Measurements from ENCODE around the gene GPC5.

Gene GPC5

DNA sequence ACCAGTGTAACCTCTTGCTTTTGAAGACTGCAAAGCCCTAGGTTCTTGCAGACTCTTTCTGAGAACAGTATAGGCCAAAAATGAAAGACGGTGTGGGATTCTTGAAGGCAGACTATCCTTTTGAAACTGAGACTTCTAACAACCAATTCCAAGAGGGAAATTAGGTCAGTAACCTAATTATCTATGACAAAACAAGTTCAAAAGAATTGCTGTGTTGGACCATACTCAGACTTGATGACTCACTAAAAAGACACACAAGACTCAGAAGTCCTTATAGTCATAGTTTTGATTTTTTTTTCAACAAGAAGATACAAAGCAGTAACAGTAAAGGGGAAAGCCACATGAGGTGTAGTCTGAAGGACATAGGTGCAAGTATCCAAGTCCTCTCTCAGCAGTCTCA, 1204.1 kb downstream of the GPC5 start:
- FAIRE-seq: no peak
- DNase-seq (ENCODE audit: low spot score): no peak

DNA sequence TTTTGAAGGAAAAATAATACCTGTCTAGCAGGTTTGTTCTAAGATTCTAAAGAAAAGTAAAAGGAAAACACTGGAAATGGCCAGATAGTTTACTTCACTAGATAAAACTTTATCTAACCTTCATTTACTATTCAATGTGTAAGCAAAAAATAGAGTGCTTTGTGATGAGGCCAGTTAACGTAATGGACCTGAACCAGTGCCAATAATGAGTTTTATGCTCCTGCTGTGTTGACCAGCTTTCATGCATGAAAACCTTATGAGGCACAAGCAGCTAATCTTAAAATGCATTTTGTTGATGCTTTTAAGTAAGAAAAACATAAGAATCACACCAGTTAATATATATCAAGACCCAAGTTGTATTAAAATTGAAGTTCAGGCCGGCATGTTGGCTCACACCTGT, 1211.0 kb downstream of the GPC5 start:
- FAIRE-seq (no peak), DNase-seq (ENCODE audit: low spot score) (no peak)

DNA sequence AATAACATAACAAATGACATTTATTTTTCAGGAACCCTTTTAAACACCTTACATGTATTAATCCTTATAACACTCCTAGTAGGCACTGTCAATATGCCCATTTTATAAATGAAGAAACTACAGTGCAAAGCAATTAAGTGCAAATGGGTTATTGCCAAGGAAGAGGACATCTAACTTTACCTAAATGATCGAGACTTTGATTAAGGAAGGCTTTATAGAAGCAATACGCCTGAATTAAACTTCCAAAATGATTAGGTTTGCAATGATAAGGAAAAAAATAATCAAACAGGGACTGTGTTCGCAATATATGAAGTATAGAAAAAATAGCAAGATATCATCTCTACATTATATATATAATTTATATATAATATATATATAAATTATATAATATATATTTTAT, 1214.5 kb downstream of the GPC5 start:
- no peak for FAIRE-seq
- no peak for DNase-seq (ENCODE audit: low spot score)

DNA sequence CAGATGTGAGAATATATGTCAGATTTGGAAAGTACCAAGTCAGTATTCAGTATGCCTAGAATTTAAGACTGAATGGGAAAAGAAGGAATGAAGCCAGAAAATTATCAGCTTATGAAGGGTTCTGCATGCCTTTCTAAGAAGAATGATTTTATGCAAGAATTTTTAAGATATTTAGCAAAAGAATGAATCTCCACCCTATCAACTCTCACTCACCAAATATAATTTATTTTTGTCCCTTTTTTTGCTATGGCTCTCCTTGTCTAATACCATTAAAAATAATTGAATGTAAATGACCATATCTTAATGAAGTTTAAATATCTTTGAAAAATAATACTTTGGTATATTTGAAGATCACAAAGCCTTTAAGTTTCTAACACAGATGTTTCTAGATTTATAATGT, 1215.5 kb downstream of the GPC5 start:
- FAIRE-seq (no peak), DNase-seq (ENCODE audit: low spot score) (no peak)

DNA sequence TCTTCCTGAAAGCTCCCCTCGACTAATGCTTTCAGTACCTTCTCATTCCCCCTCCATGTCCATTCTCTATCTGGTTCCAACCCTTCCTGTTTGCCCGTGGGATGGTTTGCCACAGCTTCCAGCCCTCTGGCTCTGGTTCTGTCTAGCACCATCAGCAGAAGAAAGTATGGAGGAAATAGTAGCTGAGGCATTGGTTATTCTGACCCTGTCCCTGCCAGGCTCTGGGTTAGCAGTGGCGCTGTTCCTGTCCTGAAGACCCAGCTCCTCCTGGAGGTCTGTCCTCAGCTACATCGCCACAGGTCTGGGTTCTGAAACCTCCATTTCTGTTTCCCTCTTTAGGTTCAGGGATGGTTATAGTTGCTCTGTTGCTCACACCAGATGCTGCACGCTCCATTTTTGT, 1223.6 kb downstream of the GPC5 start:
- no peak for DNase-seq (ENCODE audit: low spot score)

GRCh38 chr13:92622905-92623304, 1224.5 kb downstream of the GPC5 start:
- DNase-seq (ENCODE audit: low spot score): no peak
- FAIRE-seq: no peak

More for the DNA sequence above, 1223.6 kb downstream of the GPC5 start:
- FAIRE-seq: no peak

DNA sequence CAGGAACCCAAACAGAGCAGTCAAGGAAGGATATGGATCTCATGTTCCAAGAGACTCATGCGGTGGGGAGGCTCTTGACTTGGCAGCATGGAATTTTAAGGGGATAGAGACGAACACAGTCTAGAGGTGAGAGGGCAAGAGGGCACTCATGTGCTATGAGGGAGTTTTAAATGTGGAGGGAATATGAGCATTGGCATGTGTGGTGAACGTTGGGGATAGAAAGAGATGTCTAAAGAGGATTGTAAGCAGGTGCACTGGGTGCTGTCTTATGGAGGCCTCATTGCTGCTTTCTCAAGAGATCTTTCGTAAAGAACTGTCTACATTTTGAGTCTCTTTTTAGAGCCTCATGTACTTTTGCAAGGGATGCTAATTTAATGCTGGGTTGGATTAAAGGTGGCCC, 1227.9 kb downstream of the GPC5 start:
- DNase-seq (ENCODE audit: low spot score) (no peak), FAIRE-seq (no peak)

GRCh38 chr13:92640936-92641335, 1242.5 kb downstream of the GPC5 start:
- FAIRE-seq (no peak), DNase-seq (ENCODE audit: low spot score) (no peak)

- FAIRE-seq (no peak), DNase-seq (ENCODE audit: low spot score) (no peak)
Observed at GRCh38 chr13:92649140-92649813, 1250.9 kb downstream of the GPC5 start.

DNA sequence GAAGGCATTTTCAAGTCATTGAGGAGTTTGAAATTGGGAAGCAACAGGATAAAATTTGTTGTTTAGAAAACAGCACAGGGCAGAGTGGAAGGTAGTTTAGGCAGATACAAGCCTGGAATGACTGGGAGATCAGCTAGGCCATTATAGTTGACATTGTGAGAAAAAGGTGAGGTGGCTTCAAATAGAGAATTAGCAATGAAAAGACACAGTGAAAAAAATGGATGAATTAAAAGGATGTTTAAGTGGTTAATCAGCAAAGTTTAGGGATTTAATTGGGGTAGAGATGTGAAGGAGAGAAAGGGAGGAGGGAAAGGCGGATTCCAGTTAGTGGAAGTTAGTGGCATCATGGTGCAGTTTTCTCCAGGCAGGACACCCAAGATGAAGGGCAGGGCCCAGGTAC, 1257.7 kb downstream of the GPC5 start:
- DNase-seq (ENCODE audit: low spot score): no peak
- FAIRE-seq: no peak

- DNase-seq (ENCODE audit: low spot score): no peak
- no peak for FAIRE-seq
Observed at GRCh38 chr13:92656648-92657047, 1258.2 kb downstream of the GPC5 start.

GRCh38 chr13:92657565-92657964, 1259.1 kb downstream of the GPC5 start:
- DNase-seq (ENCODE audit: low spot score) (no peak), FAIRE-seq (no peak)

DNA sequence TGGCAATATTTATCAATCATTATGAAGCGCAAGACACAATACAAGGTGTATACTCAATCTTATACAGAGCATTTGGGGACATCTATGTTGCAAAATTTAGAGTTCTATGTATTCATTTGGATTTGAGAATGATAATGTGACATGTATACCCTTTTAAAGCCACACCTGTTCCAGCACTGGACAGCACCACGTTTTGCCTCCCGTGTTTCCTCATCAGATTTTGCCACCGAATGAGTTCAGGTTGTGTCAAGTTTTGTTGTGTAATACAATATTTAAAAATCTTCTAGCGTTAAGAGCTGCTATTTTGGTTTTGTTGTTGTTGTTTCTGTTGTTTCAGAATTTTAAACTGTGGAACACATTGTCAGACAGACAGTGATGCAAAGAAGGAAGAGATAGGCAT, 1259.9 kb downstream of the GPC5 start:
- FAIRE-seq: no peak
- DNase-seq (ENCODE audit: low spot score): no peak

- no peak for FAIRE-seq
- no peak for DNase-seq (ENCODE audit: low spot score)
Observed at GRCh38 chr13:92661406-92661805, 1263.0 kb downstream of the GPC5 start.

DNA sequence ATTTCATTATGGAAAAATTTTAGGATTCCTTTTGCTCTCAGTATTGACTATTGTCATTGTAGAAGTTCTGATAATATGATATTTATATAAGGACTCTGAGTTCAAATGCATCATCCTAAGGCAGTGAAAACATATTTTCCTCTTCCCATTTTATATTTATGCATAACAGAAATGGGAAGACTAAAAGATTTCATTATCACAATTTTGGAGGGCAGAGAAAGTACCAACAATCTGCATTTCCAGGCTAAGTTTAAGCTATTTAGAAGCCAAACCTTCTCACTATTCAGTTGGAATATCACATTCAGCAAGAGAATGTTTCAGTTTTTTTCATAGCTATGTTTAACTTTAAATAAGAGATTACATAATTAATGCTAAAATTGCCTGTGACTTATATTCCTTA, 1269.7 kb downstream of the GPC5 start:
- FAIRE-seq (no peak), DNase-seq (ENCODE audit: low spot score) (no peak)

GRCh38 chr13:92670096-92670495, 1271.7 kb downstream of the GPC5 start:
- FAIRE-seq (no peak), DNase-seq (ENCODE audit: low spot score) (no peak)

DNA sequence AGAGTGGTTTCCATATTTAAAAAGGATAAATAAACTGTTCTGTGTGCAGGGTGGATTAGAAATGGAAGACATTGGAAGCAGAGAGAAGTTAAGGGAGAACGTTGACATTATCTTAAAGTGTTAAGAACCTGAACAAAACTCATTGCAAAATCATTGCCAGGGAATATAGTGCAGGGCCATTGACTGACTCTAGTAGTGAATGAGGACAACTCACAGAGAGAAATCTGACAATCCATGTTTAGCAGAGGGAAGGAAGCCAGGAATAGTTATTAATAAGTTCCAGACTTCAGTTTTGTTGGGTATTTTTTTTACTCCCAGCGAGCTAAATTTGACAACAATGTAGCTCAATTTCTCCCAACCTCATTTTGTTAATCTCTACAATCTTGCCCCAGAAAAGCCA, 1273.4 kb downstream of the GPC5 start:
- FAIRE-seq: no peak
- DNase-seq (ENCODE audit: low spot score): no peak

DNA sequence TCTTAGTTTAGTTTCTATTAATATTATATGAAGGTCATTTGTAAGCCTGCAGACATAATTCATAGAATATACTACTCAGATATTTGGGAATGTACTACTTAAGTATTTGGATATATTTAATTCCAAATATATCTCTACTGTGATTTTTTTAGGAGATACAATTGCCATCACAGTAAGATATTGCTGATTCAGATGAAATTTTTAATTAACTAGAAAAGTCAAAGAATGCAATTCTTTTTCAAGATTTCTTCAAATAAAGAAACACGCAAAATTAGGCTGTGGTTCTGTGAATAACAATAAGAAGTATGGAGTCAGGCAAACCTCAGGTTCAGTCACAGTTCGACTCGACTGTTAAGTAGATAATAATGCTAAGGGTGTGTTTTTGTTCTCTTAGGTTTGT, 1277.8 kb downstream of the GPC5 start:
- FAIRE-seq (no peak), DNase-seq (ENCODE audit: low spot score) (no peak)

DNA sequence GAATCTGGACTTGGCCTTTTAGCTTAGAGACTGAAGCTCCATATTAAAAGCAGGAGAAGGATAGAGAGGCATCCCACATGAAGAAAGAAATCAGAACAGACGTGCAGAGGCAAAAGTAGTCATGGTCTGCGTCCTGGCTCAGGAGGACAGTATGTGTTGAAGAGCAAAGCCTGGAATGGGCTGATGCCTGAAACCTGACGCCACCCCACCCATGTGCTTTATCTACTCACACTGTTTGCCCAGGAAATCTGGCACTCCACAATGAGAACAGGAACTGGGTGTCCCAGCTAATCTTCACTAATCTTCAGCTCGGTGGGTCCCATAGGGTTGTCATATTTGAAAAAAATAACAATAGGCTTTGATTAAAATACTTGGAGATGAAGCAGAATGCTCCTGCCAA, 1279.2 kb downstream of the GPC5 start:
- DNase-seq (ENCODE audit: low spot score) (no peak), FAIRE-seq (no peak)

DNA sequence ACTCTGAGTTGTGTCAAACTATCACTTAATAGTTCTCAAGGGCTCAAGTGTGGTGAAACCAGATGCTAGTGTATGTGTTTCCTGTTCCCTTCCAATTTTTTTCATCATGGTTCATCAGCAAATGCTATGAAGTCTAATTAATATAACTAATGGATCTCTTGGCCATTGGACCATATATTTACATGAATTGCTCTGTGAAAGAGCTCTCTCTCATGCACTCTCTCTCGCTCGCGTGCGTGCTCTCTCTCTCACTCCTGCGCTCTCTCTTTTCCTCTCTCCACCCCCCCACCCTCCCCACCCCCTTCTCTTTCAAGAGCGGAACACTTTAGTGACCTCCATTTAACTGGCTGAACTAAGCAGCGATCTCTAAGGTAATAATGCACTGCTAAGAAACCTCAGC, 1281.2 kb downstream of the GPC5 start:
- DNase-seq (ENCODE audit: low spot score) (no peak), FAIRE-seq (no peak)

GRCh38 chr13:92681239-92681638, 1282.8 kb downstream of the GPC5 start:
- no peak for DNase-seq (ENCODE audit: low spot score)
- no peak for FAIRE-seq

- no peak for FAIRE-seq
- DNase-seq (ENCODE audit: low spot score): no peak
Observed at GRCh38 chr13:92682832-92683517, 1284.6 kb downstream of the GPC5 start.

DNA sequence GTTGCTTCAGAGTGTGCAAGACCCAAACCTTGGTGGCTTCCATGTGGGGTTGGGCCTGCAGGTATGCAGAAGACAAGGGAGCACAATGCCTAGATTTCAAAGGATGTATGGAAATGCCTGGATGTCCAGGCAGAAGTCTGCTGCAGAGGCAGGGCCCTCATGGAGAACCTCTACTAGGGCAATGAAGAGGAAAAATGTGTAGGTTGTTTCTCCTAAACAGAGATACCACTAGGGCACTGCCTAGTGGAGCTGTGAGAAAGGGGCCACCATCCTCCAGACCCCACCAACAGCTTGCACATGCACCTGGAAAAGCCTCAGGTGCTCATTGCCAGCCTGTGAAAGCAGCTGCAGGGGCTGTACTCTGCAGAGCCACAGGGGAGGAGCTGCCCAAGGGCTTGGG, 1295.6 kb downstream of the GPC5 start:
- FAIRE-seq (no peak), DNase-seq (ENCODE audit: low spot score) (no peak)
